NAMALWA (cell line): ENCODE measurements around the gene TNFRSF17.
A peak's percentile ranks its signal among the peaks of the same experiment; 100 is the strongest.

Experiments used
- DNase-seq: peaks from one replicate; pipeline ENCODE4 v3.0.0-alpha.2; 2015; ENCODE audit warnings: low spot score

The TNFRSF17 gene

GRCh38 chr16:12002447-12003006 lies 37.5 kb downstream of the TNFRSF17 start:
- no peak for DNase-seq

GRCh38 chr16:12006637-12007036 lies 41.6 kb downstream of the TNFRSF17 start:
- no peak for DNase-seq

GRCh38 chr16:12009462-12009861 lies 44.5 kb downstream of the TNFRSF17 start:
- DNase-seq: no peak

GRCh38 chr16:12009922-12010321 lies 44.9 kb downstream of the TNFRSF17 start:
- no peak for DNase-seq

GRCh38 chr16:12010388-12011251 lies 45.6 kb downstream of the TNFRSF17 start:
- peak; percentile 29 for DNase-seq

- no peak for DNase-seq
Measured at GRCh38 chr16:12011565-12011964, 46.6 kb downstream of the TNFRSF17 start.

GRCh38 chr16:12016291-12016947 lies 51.4 kb downstream of the TNFRSF17 start:
- no peak for DNase-seq

GRCh38 chr16:12017558-12017957 lies 52.5 kb downstream of the TNFRSF17 start:
- DNase-seq: no peak
